Fibroblast of villous mesenchyme (primary cell): Measurements from ENCODE around the gene TBC1D22A. TPM values are rescaled to one million over a fixed set of nuclear protein-coding genes. Genes with fewer than 3 reads are reported as not detected.

Experiments
- DNase-seq: peaks from one replicate; pipeline ENCODE4 v3.0.0-alpha.2; 2010; ENCODE audit warnings: low read depth
- H3K4me3 ChIP-seq: 2 replicates; pipeline ENCODE4 v1.5.1; 2011; ENCODE audit warnings: low read depth, mild to moderate bottlenecking, low read length
- total RNA-seq: library from RNA; depleted of rRNA; stranded (reverse); fragments of >200 nt; gene quantifications from 2 replicates; pipeline ENCODE4 v1.2.3, GENCODE V29; 2012
- TF ChIP-seq, protein P1 (sequence below): IDR thresholded peaks from 2 replicates; pipeline ENCODE4 v1.5.1; 2012; ENCODE audit warnings: low read depth, mild to moderate bottlenecking, low read length; ENCODE audit not compliant: insufficient read depth

TBC1D22A gene
- total RNA-seq, 1 donor = 12.5 TPM

- TF ChIP-seq, protein P1, sequence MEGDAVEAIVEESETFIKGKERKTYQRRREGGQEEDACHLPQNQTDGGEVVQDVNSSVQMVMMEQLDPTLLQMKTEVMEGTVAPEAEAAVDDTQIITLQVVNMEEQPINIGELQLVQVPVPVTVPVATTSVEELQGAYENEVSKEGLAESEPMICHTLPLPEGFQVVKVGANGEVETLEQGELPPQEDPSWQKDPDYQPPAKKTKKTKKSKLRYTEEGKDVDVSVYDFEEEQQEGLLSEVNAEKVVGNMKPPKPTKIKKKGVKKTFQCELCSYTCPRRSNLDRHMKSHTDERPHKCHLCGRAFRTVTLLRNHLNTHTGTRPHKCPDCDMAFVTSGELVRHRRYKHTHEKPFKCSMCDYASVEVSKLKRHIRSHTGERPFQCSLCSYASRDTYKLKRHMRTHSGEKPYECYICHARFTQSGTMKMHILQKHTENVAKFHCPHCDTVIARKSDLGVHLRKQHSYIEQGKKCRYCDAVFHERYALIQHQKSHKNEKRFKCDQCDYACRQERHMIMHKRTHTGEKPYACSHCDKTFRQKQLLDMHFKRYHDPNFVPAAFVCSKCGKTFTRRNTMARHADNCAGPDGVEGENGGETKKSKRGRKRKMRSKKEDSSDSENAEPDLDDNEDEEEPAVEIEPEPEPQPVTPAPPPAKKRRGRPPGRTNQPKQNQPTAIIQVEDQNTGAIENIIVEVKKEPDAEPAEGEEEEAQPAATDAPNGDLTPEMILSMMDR = peak; percentile 79
- H3K4me3 ChIP-seq = no peak overlapping the region
- DNase-seq = peak; percentile 63
These were observed 3.6 kb upstream of the TBC1D22A start for GRCh38 chr22:46758867-46759290.

DNA sequence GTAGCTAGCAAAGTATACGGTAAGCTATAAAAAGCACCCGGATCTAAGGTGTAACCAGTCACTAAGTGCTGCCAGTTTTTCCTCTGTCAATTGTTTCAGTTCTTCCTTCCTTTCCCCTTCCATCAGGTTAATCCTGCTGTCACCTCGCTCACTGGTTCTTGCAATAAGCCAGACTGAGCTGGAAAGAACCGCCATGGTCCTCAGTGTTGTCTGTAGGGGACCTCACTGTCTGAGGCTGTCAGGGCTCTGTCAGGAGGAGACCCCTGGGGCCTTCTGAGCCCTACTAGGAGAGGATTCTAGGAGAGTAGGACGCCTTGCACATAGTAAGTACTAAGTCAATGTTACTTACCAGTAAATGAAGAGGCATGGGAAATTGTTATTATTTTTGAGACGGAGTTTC is 1.4 kb upstream of the TBC1D22A start:
- DNase-seq = no peak
- TF ChIP-seq, protein P1 = no peak
- peak overlapping the region; percentile 99 for H3K4me3 ChIP-seq

- no peak for DNase-seq
- TF ChIP-seq, protein P1 = no peak
- peak overlapping the region; percentile 99 for H3K4me3 ChIP-seq
These were observed 762 bp upstream of the TBC1D22A start for GRCh38 chr22:46761539-46762237.

- peak overlapping the region; percentile 99 for H3K4me3 ChIP-seq
- TF ChIP-seq, protein P1 = no peak
- peak; percentile 36 for DNase-seq
These were observed 728 bp downstream of the TBC1D22A start for GRCh38 chr22:46763051-46763705.

GRCh38 chr22:46764140-46764680 is 1.8 kb downstream of the TBC1D22A start:
- no peak overlapping the region for H3K4me3 ChIP-seq

GRCh38 chr22:46764779-46765485 is 2.5 kb downstream of the TBC1D22A start:
- no peak for DNase-seq
- TF ChIP-seq, protein P1 = no peak
- H3K4me3 ChIP-seq = no peak overlapping the region

More at GRCh38 chr22:46764140-46764680, 1.8 kb downstream of the TBC1D22A start:
- TF ChIP-seq, protein P1 = no peak
- no peak for DNase-seq
